Testis (tissue), 2 donors: Measurements from ENCODE around the gene SATB1.

Experiments
- CTCF ChIP-seq, 3 experiments: fragments of 450-650 bp in 2 of 3; fragments of 200-600 bp in 1 of 3; sonication (generic) in 1 of 3; IDR thresholded peaks; one replicate each; pipeline ENCODE4 v1.5.1; 2016 to 2019; ENCODE audit warnings: antibody characterized with exemption in 3 of 3, mild to moderate bottlenecking in 2 of 3, moderate library complexity in 1 of 3
- POLR2A ChIP-seq: fragments of 450-650 bp; IDR thresholded peaks from one replicate; pipeline ENCODE4 v1.6.1; 2017; ENCODE audit warnings: antibody characterized with exemption, mild to moderate bottlenecking, moderate library complexity

DNA sequence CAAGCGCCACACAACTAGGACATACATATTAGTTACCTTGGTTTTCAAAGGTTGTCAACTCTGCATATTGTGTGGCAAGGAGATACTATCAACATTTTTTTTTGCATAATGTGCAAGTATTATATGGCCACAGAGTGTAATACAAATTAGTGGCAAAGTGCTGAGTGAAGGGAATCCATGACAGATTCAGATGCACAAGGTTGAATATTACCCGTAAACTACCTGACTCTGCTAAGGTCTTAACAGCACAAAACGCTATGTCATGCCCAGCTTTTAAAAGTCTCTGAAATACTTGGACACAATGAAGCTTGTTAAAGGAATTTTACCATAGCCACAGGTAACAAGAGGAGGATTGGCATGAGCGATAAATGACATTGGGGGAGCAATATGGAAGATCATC, 79.0 kb downstream of the SATB1 start:
- TF ChIP-seq CTCF (IDR thresholded peaks at IDR 0.05) (no peak), POLR2A (no peak)
